ENCODE measurements around the gene KLHL3. TPM values are rescaled to one million over a fixed set of nuclear protein-coding genes. Genes with fewer than 3 reads are reported as not detected.

The KLHL3 gene
- polyA plus RNA-seq, 2 donors = 0.95 to 1.9 TPM

- Histone ChIP-seq H3K4me3 (ENCODE audit: low read depth in 1 of 2, low read length in 2 of 2) (no peak overlapping the region), H3K4me1 (ENCODE audit: control insufficient read depth in 2 of 2, insufficient read depth in 2 of 2, low read length in 1 of 2) (no peaks in the 10 kb centered on the region), H3K9me3 (ENCODE audit: control insufficient read depth in 2 of 2, insufficient read depth in 1 of 2, low read depth in 1 of 2, low read length in 1 of 2) (no peaks in the 10 kb centered on the region), H3K27ac (ENCODE audit: low read depth in 2 of 2, low read length in 1 of 2) (no peak overlapping the region), H3K36me3 (ENCODE audit: control insufficient read depth in 2 of 2, insufficient read depth in 2 of 2, low read length in 1 of 2) (no peaks in the 10 kb centered on the region), H3K27me3 (ENCODE audit: control insufficient read depth in 1 of 2, insufficient read depth in 2 of 2, low read length in 2 of 2) (no peaks in the 10 kb centered on the region)
- WGBS, 2 donors = 89 to 94% methylated on average over 1 of the region's 1 CpG
Measured at GRCh38 chr5:137681191-137681590, 54.7 kb downstream of the KLHL3 start.

GRCh38 chr5:137679910-137680309 lies 56.0 kb downstream of the KLHL3 start:
- no peak overlapping the region for H3K27ac ChIP-seq (ENCODE audit: low read depth in 2 of 2, low read length in 1 of 2)
- H3K4me3 ChIP-seq (ENCODE audit: low read depth in 1 of 2, low read length in 2 of 2) = no peak overlapping the region
- no peaks in the 10 kb centered on the region for H3K27me3 ChIP-seq (ENCODE audit: control insufficient read depth in 1 of 2, insufficient read depth in 2 of 2, low read length in 2 of 2)
- H3K4me1 ChIP-seq (ENCODE audit: control insufficient read depth in 2 of 2, insufficient read depth in 2 of 2, low read length in 1 of 2) = no peaks in the 10 kb centered on the region
- 67 to 69% methylated on average over 1 of the region's 1 CpG for WGBS, 2 donors
- H3K9me3 ChIP-seq (ENCODE audit: control insufficient read depth in 2 of 2, insufficient read depth in 1 of 2, low read depth in 1 of 2, low read length in 1 of 2) = no peaks in the 10 kb centered on the region
- no peaks in the 10 kb centered on the region for H3K36me3 ChIP-seq (ENCODE audit: control insufficient read depth in 2 of 2, insufficient read depth in 2 of 2, low read length in 1 of 2)

GRCh38 chr5:137679195-137679594 lies 56.7 kb downstream of the KLHL3 start:
- 79 to 87% methylated on average over 4 of the region's 4 CpGs for whole genome bisulfite sequencing, 2 donors

GRCh38 chr5:137672881-137673280 lies 63.0 kb downstream of the KLHL3 start:
- H3K27ac ChIP-seq (ENCODE audit: low read depth in 2 of 2, low read length in 1 of 2) = no peak overlapping the region
- no peaks in the 10 kb centered on the region for H3K27me3 ChIP-seq (ENCODE audit: control insufficient read depth in 1 of 2, insufficient read depth in 2 of 2, low read length in 2 of 2)
- 72 to 79% methylated on average over 3 of the region's 3 CpGs for WGBS, 2 donors

More at GRCh38 chr5:137679195-137679594, 56.7 kb downstream of the KLHL3 start:
- Histone ChIP-seq H3K4me1 (ENCODE audit: control insufficient read depth in 2 of 2, insufficient read depth in 2 of 2, low read length in 1 of 2) (no peaks in the 10 kb centered on the region), H3K27ac (ENCODE audit: low read depth in 2 of 2, low read length in 1 of 2) (no peak overlapping the region), H3K9me3 (ENCODE audit: control insufficient read depth in 2 of 2, insufficient read depth in 1 of 2, low read depth in 1 of 2, low read length in 1 of 2) (no peaks in the 10 kb centered on the region), H3K4me3 (ENCODE audit: low read depth in 1 of 2, low read length in 2 of 2) (no peak overlapping the region), H3K36me3 (ENCODE audit: control insufficient read depth in 2 of 2, insufficient read depth in 2 of 2, low read length in 1 of 2) (no peaks in the 10 kb centered on the region), H3K27me3 (ENCODE audit: control insufficient read depth in 1 of 2, insufficient read depth in 2 of 2, low read length in 2 of 2) (no peaks in the 10 kb centered on the region)

GRCh38 chr5:137672001-137672400 lies 63.9 kb downstream of the KLHL3 start:
- 43 to 54% methylated on average over 6 of the region's 6 CpGs for WGBS, 2 donors

More at GRCh38 chr5:137672881-137673280, 63.0 kb downstream of the KLHL3 start:
- no peaks in the 10 kb centered on the region for H3K9me3 ChIP-seq (ENCODE audit: control insufficient read depth in 2 of 2, insufficient read depth in 1 of 2, low read depth in 1 of 2, low read length in 1 of 2)
- no peak overlapping the region for H3K4me3 ChIP-seq (ENCODE audit: low read depth in 1 of 2, low read length in 2 of 2)
- H3K4me1 ChIP-seq (ENCODE audit: control insufficient read depth in 2 of 2, insufficient read depth in 2 of 2, low read length in 1 of 2) = no peaks in the 10 kb centered on the region
- no peaks in the 10 kb centered on the region for H3K36me3 ChIP-seq (ENCODE audit: control insufficient read depth in 2 of 2, insufficient read depth in 2 of 2, low read length in 1 of 2)

GRCh38 chr5:137669811-137670210 lies 66.1 kb downstream of the KLHL3 start:
- H3K4me1 ChIP-seq (ENCODE audit: control insufficient read depth in 2 of 2, insufficient read depth in 2 of 2, low read length in 1 of 2) = no peaks in the 10 kb centered on the region
- no peaks in the 10 kb centered on the region for H3K36me3 ChIP-seq (ENCODE audit: control insufficient read depth in 2 of 2, insufficient read depth in 2 of 2, low read length in 1 of 2)
- no peak overlapping the region for H3K4me3 ChIP-seq (ENCODE audit: low read depth in 1 of 2, low read length in 2 of 2)
- no peak overlapping the region for H3K27ac ChIP-seq (ENCODE audit: low read depth in 2 of 2, low read length in 1 of 2)
- H3K27me3 ChIP-seq (ENCODE audit: control insufficient read depth in 1 of 2, insufficient read depth in 2 of 2, low read length in 2 of 2) = no peaks in the 10 kb centered on the region
- WGBS, 2 donors = 94% methylated on average over 4 of the region's 4 CpGs
- H3K9me3 ChIP-seq (ENCODE audit: control insufficient read depth in 2 of 2, insufficient read depth in 1 of 2, low read depth in 1 of 2, low read length in 1 of 2) = no peaks in the 10 kb centered on the region

More at GRCh38 chr5:137672001-137672400, 63.9 kb downstream of the KLHL3 start:
- no peaks in the 10 kb centered on the region for H3K9me3 ChIP-seq (ENCODE audit: control insufficient read depth in 2 of 2, insufficient read depth in 1 of 2, low read depth in 1 of 2, low read length in 1 of 2)
- H3K27me3 ChIP-seq (ENCODE audit: control insufficient read depth in 1 of 2, insufficient read depth in 2 of 2, low read length in 2 of 2) = no peaks in the 10 kb centered on the region
- H3K36me3 ChIP-seq (ENCODE audit: control insufficient read depth in 2 of 2, insufficient read depth in 2 of 2, low read length in 1 of 2) = no peaks in the 10 kb centered on the region
- no peaks in the 10 kb centered on the region for H3K4me1 ChIP-seq (ENCODE audit: control insufficient read depth in 2 of 2, insufficient read depth in 2 of 2, low read length in 1 of 2)
- H3K4me3 ChIP-seq (ENCODE audit: low read depth in 1 of 2, low read length in 2 of 2) = no peak overlapping the region
- no peak overlapping the region for H3K27ac ChIP-seq (ENCODE audit: low read depth in 2 of 2, low read length in 1 of 2)

GRCh38 chr5:137668637-137669036 lies 67.3 kb downstream of the KLHL3 start:
- Histone ChIP-seq H3K9me3 (ENCODE audit: control insufficient read depth in 2 of 2, insufficient read depth in 1 of 2, low read depth in 1 of 2, low read length in 1 of 2) (no peaks in the 10 kb centered on the region), H3K27me3 (ENCODE audit: control insufficient read depth in 1 of 2, insufficient read depth in 2 of 2, low read length in 2 of 2) (no peaks in the 10 kb centered on the region), H3K4me3 (ENCODE audit: low read depth in 1 of 2, low read length in 2 of 2) (no peak overlapping the region), H3K4me1 (ENCODE audit: control insufficient read depth in 2 of 2, insufficient read depth in 2 of 2, low read length in 1 of 2) (no peaks in the 10 kb centered on the region), H3K36me3 (ENCODE audit: control insufficient read depth in 2 of 2, insufficient read depth in 2 of 2, low read length in 1 of 2) (no peaks in the 10 kb centered on the region), H3K27ac (ENCODE audit: low read depth in 2 of 2, low read length in 1 of 2) (no peak overlapping the region)
- WGBS, 2 donors = 85 to 93% methylated on average over 5 of the region's 5 CpGs

GRCh38 chr5:137667341-137667740 lies 68.5 kb downstream of the KLHL3 start:
- Histone ChIP-seq H3K4me1 (ENCODE audit: control insufficient read depth in 2 of 2, insufficient read depth in 2 of 2, low read length in 1 of 2) (no peaks in the 10 kb centered on the region), H3K27ac (ENCODE audit: low read depth in 2 of 2, low read length in 1 of 2) (no peak overlapping the region)

GRCh38 chr5:137666901-137667300 lies 69.0 kb downstream of the KLHL3 start:
- Histone ChIP-seq H3K36me3 (ENCODE audit: control insufficient read depth in 2 of 2, insufficient read depth in 2 of 2, low read length in 1 of 2) (no peaks in the 10 kb centered on the region), H3K4me3 (ENCODE audit: low read depth in 1 of 2, low read length in 2 of 2) (no peak overlapping the region), H3K27me3 (ENCODE audit: control insufficient read depth in 1 of 2, insufficient read depth in 2 of 2, low read length in 2 of 2) (no peaks in the 10 kb centered on the region), H3K27ac (ENCODE audit: low read depth in 2 of 2, low read length in 1 of 2) (no peak overlapping the region), H3K4me1 (ENCODE audit: control insufficient read depth in 2 of 2, insufficient read depth in 2 of 2, low read length in 1 of 2) (no peaks in the 10 kb centered on the region), H3K9me3 (ENCODE audit: control insufficient read depth in 2 of 2, insufficient read depth in 1 of 2, low read depth in 1 of 2, low read length in 1 of 2) (no peaks in the 10 kb centered on the region)
- 45 to 51% methylated on average over 2 of the region's 2 CpGs for WGBS, 2 donors

More at GRCh38 chr5:137667341-137667740, 68.5 kb downstream of the KLHL3 start:
- H3K36me3 ChIP-seq (ENCODE audit: control insufficient read depth in 2 of 2, insufficient read depth in 2 of 2, low read length in 1 of 2) = no peaks in the 10 kb centered on the region
- H3K9me3 ChIP-seq (ENCODE audit: control insufficient read depth in 2 of 2, insufficient read depth in 1 of 2, low read depth in 1 of 2, low read length in 1 of 2) = no peaks in the 10 kb centered on the region
- no peaks in the 10 kb centered on the region for H3K27me3 ChIP-seq (ENCODE audit: control insufficient read depth in 1 of 2, insufficient read depth in 2 of 2, low read length in 2 of 2)
- no peak overlapping the region for H3K4me3 ChIP-seq (ENCODE audit: low read depth in 1 of 2, low read length in 2 of 2)

GRCh38 chr5:137666461-137666850 lies 69.4 kb downstream of the KLHL3 start:
- H3K27ac ChIP-seq (ENCODE audit: low read depth in 2 of 2, low read length in 1 of 2) = no peak overlapping the region

More at GRCh38 chr5:137666461-137666850, 69.4 kb downstream of the KLHL3 start:
- no peaks in the 10 kb centered on the region for H3K27me3 ChIP-seq (ENCODE audit: control insufficient read depth in 1 of 2, insufficient read depth in 2 of 2, low read length in 2 of 2)
- no peak overlapping the region for H3K4me3 ChIP-seq (ENCODE audit: low read depth in 1 of 2, low read length in 2 of 2)
- no peaks in the 10 kb centered on the region for H3K9me3 ChIP-seq (ENCODE audit: control insufficient read depth in 2 of 2, insufficient read depth in 1 of 2, low read depth in 1 of 2, low read length in 1 of 2)
- H3K36me3 ChIP-seq (ENCODE audit: control insufficient read depth in 2 of 2, insufficient read depth in 2 of 2, low read length in 1 of 2) = no peaks in the 10 kb centered on the region
- H3K4me1 ChIP-seq (ENCODE audit: control insufficient read depth in 2 of 2, insufficient read depth in 2 of 2, low read length in 1 of 2) = no peaks in the 10 kb centered on the region
- WGBS, 2 donors = 51 to 62% methylated on average over 3 of the region's 3 CpGs

Data from esophagus (tissue), 2 donors.